HG03520 (cell line): ENCODE data around the gene TMEM138.

Experiments
- ATAC-seq: cut with Tn5 transposase; IDR thresholded peaks from one replicate; pipeline ENCODE4 v1.9.1; 2021; ENCODE audit warnings: mild to moderate bottlenecking, moderate library complexity; ENCODE audit not compliant: unreplicated experiment

The TMEM138 gene

DNA sequence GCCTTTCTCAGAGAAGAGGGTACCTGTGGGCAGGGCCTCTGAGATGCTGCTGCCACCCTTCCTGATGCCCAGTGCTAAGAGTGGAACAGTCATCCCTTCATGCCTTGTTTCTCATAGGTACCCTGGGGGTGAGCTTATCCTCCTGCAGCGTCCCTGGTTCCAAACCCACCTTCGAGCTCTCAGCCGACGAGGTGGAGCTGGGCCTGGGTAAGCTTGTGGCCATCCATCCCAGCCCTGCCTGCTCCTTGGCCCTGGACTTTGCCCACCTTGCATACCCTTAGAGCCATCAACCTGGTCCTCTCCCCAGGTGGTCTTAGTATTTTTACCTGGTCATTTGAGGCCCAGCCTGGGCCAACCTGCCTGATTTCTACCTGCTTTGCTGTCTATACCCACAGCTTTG lies 20.5 kb upstream of the TMEM138 start:
- ATAC-seq: no peak

- no peak for ATAC-seq
Measured at GRCh38 chr11:61342207-61342803, 19.9 kb upstream of the TMEM138 start.

DNA sequence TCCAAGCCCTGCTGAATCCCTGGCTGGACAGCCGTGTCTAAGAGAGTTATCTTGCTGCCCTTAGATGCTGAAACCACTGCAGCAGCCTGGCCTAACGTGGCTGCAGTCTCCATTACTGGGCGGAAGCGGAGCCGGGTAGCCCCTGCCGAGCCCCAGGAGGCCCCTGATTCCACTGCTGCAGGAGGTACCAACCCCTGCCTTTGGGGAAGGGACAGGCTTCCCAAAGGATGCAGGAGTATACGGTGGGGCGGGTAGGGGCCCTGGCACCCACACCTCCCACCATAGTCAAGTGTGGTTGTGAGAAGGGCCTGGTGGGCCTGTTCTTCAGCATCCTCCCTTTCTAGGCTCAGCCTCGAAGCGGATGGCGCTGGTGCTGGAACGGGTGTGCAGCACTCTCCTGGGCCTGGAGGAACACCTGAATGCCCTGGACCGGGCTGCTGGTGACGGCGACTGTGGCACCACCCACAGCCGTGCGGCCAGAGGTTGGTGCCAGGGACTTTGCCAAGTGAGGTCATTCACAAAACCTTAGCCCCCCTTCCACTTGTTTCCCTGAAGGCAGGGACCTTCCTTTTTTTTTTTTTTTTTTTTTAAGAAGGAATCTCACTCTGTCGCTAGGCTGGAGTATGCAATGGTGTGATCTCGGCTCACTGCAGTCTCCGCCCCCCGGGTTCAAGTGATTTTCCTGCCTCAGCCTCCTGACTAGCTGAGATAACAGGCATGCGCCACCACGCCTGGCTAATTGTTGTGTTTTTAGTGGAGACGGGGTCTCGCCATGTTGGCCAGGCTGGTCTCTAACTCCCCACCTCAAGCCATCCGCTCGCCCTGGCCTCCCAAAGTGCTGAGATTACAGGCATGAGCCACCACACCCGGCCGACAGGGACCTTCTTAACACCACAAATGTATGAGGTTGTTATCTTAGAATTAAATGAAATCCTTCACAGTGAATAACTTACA lies 18.1 kb upstream of the TMEM138 start:
- ATAC-seq: no peak

- no peak for ATAC-seq
Measured at GRCh38 chr11:61345170-61345610, 17.0 kb upstream of the TMEM138 start.

DNA sequence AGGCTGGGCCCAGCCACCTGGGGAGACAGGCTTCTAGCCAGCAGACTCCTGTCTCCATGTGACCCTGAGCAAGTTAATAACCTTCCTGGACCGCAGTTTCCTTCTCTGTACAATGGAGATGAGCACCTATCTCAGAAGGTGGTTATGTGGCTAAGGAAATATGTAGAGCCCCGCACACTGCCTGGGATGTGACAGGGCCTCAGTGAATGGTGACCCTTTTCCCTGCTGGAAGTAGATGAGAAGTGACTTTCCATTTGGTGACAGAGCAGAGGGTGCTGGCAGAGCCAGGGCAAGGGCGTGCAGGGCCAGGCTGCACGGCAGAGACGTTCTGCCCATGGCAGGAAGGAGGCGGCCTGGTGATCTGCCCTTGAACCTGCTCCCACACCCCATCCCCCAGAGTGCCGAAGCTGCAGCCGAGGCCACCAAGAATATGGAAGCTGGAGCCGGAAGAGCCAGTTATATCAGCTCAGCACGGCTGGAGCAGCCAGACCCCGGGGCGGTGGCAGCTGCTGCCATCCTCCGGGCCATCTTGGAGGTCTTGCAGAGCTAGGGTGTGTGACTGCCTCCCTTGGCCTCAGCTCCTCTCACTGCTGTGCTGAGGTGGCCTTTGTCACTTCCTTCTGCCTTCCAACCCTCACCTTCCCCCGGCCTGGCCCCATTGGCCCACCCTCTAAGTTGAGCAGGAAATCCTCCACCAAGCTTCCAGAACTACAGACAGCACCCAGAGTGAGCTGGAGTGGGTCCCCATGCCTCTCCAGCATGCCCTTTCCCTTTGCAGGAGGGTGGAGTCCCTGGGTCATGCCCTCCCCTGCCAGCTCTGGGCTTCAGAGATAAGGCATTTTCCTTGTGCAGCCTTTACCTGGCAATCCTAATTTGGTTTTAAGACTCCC lies 16.0 kb upstream of the TMEM138 start:
- no peak for ATAC-seq

DNA sequence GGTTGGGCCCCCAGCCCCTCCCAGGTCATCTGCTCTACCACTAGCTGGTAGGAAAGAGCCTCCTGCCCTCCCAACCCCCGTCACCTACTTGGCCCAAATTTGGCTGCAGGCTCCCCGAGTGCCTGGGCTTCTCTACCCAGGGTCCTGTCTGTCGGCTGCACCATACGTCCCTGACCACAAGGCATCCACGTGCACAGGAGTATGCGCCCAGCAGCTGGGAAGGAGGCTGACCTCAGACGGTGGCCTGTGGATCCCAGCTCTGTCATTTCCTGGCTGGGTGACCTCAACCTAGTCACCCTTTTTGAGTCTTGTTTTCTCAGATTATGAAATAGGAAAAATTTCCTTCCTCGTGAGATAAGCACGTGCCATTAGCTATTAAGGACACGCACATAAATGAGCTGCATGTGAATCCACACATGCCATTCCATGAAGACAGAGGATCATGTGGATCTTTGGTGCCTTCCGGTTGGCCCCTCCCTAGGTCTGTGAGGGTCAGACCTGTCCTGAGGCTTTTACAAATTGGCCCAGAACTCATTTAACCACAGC lies 14.2 kb upstream of the TMEM138 start:
- no peak for ATAC-seq

DNA sequence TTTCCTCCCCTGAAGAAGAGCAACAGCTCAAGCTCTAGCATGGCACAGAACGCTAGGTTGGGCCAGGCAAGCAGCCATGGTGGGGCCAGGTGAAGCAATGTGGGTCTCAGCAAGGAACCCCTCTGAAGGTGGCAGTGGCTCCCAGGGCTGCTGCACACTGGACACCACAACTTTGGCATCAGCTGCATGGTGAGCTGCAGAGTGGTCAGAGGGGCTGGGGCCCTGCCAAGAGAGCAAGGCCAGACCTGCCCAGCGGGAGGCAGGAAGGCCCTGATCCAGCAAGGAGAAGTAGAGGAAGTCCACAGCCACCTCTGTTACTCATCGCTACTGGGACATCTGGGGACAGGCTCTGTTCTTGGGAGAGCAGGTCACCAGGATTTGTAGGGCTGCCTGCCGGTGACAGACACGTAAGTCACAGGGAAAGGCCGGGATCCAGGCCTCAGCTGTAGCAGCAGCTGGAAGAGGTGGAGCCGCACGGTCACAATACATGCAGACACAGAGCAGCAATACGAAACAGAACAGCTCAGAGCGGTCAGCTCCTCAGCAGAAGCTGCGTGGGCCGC lies 12.9 kb upstream of the TMEM138 start:
- no peak for ATAC-seq

GRCh38 chr11:61349916-61350315 lies 12.3 kb upstream of the TMEM138 start:
- no peak for ATAC-seq

GRCh38 chr11:61350336-61350735 lies 11.8 kb upstream of the TMEM138 start:
- ATAC-seq: no peak

DNA sequence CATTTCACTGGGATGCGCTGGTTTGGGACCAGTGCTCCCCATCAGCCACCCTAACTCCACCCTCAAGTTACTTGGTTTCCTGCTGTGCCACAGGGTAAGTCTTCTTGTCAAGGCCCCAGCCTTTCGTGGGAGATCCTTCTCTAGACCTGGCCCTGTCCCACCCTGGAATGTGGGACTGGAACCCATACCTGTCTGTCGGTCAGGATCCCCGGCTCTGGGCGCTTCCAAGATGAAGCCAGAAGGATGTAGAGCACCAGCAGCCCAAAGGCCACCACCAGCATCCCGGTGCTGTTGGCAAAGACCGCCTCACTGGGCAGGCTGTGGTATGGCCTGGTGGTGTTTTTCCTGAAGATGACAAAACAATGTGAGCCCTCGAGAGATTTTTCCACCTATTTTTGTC lies 11.4 kb upstream of the TMEM138 start:
- no peak for ATAC-seq

GRCh38 chr11:61352038-61352437 lies 10.1 kb upstream of the TMEM138 start:
- ATAC-seq: no peak

- no peak for ATAC-seq
Measured at GRCh38 chr11:61353131-61354067, 8.8 kb upstream of the TMEM138 start.

DNA sequence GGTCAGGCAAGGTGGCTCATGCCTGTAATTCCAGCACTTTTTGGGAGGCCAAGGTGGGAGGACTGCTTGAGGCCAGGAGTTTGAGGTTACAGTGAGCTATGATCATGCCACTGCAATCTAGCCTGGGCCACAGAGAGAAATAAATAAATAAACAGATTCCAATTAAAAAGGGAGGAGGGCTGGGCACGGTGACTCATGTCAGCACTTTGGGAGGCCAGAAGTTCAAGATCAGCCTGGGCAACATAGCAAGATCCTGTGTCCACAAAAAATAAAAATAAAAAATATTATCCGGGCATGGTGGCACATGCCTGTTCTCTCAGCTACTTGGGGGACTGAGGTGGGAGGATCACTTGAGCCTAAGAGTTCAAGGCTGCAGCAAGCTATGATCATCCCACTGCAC lies 8.0 kb upstream of the TMEM138 start:
- no peak for ATAC-seq

DNA sequence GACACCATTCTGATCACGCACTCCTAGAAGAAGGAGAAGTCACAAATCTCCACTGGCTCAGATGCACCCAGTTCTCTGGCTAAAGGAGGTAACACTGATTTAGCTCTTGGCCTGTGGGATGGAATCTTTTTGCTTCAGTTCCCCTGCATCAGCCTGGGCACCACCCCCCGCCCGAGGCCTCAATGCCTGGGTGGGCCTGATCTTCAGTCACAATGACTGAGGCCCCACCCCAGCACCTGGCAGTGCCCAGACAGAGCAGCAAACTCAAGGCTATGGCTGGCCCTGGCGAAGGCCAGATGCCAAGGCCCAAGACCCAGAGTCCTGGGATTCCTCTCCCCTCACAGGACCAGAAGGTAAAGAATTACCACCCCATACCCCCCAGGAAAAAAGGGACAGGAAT lies 5.5 kb upstream of the TMEM138 start:
- ATAC-seq: no peak

DNA sequence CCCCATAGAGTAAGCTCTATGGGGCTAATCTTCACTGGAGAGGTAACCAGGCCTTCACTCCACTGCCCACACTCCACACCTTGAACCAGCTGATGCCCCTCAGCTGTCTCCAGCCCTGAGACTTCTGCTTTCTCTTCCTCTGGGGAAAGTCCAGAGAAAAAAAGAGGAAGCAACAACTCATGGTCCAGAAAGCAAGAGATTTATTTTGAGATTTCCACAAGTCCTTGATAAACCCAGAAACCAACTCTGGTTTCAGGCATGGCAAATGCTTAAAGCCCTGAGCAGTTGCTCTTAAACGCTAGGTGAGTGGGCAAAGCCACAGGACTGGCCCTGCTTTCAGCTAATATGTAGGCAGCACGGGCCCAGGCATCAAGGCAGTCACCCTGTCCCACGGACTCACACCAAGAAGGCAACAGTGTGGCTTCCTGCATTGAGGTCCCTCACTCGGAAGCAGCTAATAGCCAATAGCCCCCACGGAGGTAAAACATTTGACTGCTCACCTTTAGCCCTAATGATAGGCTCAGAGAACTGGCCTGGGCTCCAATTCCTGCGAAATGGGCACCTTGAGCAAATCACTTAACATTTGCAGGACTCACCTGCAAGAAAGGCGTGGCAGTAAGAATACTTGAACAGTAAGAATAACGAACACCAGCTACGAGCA lies 4.8 kb upstream of the TMEM138 start:
- ATAC-seq: no peak

DNA sequence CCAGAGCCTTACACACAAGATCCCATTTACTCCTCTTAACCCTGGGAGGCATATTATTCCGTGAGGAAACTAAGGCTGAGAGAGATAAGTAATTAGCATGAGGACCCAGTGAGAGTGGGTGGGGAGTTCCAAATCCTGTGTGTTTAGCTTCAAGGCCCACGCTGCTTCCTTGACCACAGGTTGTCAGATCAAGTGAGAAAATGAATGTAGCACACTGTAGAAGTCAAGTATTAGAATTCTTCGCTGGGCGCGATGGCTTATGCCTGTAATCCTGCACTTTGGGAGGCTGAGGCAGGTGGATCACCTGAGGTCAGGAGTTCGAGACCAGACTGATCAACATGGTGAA lies 4.3 kb upstream of the TMEM138 start:
- ATAC-seq: no peak

- ATAC-seq: no peak
Measured at GRCh38 chr11:61358566-61358965, 3.6 kb upstream of the TMEM138 start.

GRCh38 chr11:61359516-61359915 lies 2.7 kb upstream of the TMEM138 start:
- no peak for ATAC-seq

- ATAC-seq: no peak
Measured at GRCh38 chr11:61361237-61361740, 885 bp upstream of the TMEM138 start.
